Progenitor cell of endocrine pancreas (in vitro differentiated cells): ENCODE measurements around the gene CCDC171. TPM values are rescaled to one million over a fixed set of nuclear protein-coding genes. Genes with fewer than 3 reads are reported as not detected.

Experiments used
- DNase-seq: peaks from one replicate; pipeline ENCODE4 v3.0.0; 2021; ENCODE audit warnings: low spot score; ENCODE audit not compliant: unreplicated experiment
- H3K27ac Mint-ChIP-seq: 2 replicates; pipeline ENCODE4 v1.8.0; 2021; ENCODE audit warnings: mild to moderate bottlenecking, moderate library complexity, mixed read lengths
- H3K27me3 Mint-ChIP-seq: 2 replicates; pipeline ENCODE4 v1.8.0; 2021; ENCODE audit warnings: mixed read lengths
- H3K36me3 Mint-ChIP-seq: 2 replicates; pipeline ENCODE4 v1.8.0; 2022; ENCODE audit warnings: mixed read lengths; ENCODE audit not compliant: insufficient read depth
- H3K4me1 Mint-ChIP-seq: 2 replicates; pipeline ENCODE4 v1.8.0; 2021; ENCODE audit warnings: low read depth, mixed read lengths
- H3K4me3 Mint-ChIP-seq: 2 replicates; pipeline ENCODE4 v1.8.0; 2021; ENCODE audit warnings: low read depth, mild to moderate bottlenecking, moderate library complexity, mixed read lengths
- H3K9me3 Mint-ChIP-seq: 2 replicates; pipeline ENCODE4 v1.8.0; 2021; ENCODE audit warnings: low read depth, mixed read lengths
- total RNA-seq: library from RNA; stranded (reverse); gene quantifications from 2 replicates; pipeline ENCODE4 v1.2.1, GENCODE V29; 2021
- TF ChIP-seq, protein P1 (sequence below): fragments of 200-600 bp; sonication (generic); IDR thresholded peaks from one replicate; pipeline ENCODE4 v1.5.0; 2021; ENCODE audit warnings: antibody characterized with exemption, mild to moderate bottlenecking; ENCODE audit not compliant: unreplicated experiment

Gene CCDC171
- total RNA-seq, 1 donor from 2014 or later: 5.1 TPM

DNA sequence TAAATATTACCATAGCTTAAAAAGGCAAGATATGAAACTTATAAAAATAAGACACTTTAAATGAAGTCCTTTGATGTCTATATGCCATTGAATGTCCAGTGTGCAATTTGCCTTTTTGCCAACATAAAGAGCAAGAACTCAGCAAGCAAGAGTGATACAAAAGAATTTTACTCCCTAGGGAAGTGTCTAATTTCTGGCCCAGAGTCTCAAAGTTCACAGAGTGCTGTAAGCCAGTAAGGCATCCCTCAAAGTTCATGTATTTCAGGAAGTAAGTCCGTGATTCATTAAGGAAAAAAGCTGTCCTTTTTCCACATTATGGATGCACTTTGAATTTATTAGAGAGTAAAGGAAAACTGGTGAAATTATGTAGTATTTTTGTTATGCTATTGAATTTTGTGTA lies 185.2 kb downstream of the CCDC171 start:
- no peak overlapping the region for H3K27ac Mint-ChIP-seq
- H3K36me3 Mint-ChIP-seq: peaks cover 1% of the 10 kb centered on the region
- H3K27me3 Mint-ChIP-seq: no peaks in the 10 kb centered on the region
- no peak overlapping the region for H3K4me3 Mint-ChIP-seq
- DNase-seq: no peak
- peaks cover 1% of the 10 kb centered on the region for H3K4me1 Mint-ChIP-seq
- TF ChIP-seq, protein P1, sequence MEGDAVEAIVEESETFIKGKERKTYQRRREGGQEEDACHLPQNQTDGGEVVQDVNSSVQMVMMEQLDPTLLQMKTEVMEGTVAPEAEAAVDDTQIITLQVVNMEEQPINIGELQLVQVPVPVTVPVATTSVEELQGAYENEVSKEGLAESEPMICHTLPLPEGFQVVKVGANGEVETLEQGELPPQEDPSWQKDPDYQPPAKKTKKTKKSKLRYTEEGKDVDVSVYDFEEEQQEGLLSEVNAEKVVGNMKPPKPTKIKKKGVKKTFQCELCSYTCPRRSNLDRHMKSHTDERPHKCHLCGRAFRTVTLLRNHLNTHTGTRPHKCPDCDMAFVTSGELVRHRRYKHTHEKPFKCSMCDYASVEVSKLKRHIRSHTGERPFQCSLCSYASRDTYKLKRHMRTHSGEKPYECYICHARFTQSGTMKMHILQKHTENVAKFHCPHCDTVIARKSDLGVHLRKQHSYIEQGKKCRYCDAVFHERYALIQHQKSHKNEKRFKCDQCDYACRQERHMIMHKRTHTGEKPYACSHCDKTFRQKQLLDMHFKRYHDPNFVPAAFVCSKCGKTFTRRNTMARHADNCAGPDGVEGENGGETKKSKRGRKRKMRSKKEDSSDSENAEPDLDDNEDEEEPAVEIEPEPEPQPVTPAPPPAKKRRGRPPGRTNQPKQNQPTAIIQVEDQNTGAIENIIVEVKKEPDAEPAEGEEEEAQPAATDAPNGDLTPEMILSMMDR: no peak
- no peaks in the 10 kb centered on the region for H3K9me3 Mint-ChIP-seq

DNA sequence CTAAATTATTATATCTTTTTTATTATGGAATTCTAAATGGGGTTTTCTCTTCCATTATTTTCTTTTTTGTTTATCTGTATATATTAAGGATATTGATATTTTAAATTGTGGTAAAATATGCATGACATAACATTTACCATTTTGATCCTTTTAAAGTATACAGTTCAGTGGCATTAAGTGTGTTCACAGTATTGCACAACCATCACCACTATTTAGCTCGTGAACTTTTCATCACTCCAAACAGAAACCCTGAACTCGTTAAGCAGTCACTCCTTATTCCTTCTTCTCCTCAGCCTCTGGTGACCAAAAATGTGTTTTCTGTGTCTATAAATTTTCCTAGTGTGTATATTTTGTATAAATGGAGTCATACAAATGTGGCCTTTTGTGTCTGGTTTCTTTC lies 188.2 kb downstream of the CCDC171 start:
- peaks cover 1% of the 10 kb centered on the region for H3K36me3 Mint-ChIP-seq
- TF ChIP-seq, protein P1: no peak
- peaks cover 1% of the 10 kb centered on the region for H3K4me1 Mint-ChIP-seq
- no peak overlapping the region for H3K4me3 Mint-ChIP-seq
- no peaks in the 10 kb centered on the region for H3K27me3 Mint-ChIP-seq
- no peak overlapping the region for H3K27ac Mint-ChIP-seq
- DNase-seq: no peak
- H3K9me3 Mint-ChIP-seq: no peaks in the 10 kb centered on the region

DNA sequence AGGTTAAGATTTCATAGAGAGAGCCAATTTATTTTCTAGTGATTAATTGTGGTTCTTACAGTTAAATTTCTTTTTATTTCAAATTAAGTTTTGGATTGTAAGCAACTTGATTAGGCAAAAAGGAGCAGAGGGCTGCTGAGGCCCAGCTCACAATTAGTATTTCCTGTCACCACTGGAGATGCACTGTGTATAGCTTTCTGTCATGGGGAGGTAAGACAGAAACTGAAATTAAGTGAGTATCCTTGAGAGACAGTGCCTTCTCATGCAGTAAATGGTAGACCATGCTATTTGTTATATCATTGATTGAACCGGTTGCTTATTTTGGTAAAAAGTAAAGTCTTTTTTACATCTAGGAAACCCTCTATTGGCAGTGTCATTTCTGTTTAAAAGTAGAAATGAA lies 190.7 kb downstream of the CCDC171 start:
- H3K4me1 Mint-ChIP-seq: no peaks in the 10 kb centered on the region
- peaks cover 6% of the 10 kb centered on the region for H3K36me3 Mint-ChIP-seq
- TF ChIP-seq, protein P1: no peak
- no peaks in the 10 kb centered on the region for H3K9me3 Mint-ChIP-seq
- H3K4me3 Mint-ChIP-seq: no peak overlapping the region
- no peak overlapping the region for H3K27ac Mint-ChIP-seq
- DNase-seq: no peak
- no peaks in the 10 kb centered on the region for H3K27me3 Mint-ChIP-seq

DNA sequence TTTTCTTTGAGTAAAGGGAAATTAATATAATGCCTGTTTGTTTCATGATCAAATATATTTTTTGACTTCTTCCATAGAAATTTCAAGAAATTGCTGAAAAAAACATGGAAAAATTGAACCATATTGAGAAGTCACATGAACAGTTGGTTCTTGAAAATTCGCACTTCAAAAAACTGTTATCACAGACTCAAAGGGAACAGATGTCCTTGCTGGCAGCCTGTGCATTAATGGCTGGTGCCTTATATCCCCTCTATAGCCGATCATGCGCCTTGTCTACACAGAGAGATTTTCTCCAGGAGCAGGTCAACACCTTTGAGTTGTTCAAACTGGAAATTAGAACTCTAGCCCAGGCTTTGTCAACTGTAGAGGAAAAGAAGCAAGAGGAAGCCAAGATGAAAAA lies 191.4 kb downstream of the CCDC171 start:
- TF ChIP-seq, protein P1: no peak
- Mint-ChIP-seq H3K4me3 (no peak overlapping the region), H3K36me3 (peaks cover 6% of the 10 kb centered on the region), H3K4me1 (no peaks in the 10 kb centered on the region), H3K27me3 (no peaks in the 10 kb centered on the region), H3K9me3 (no peaks in the 10 kb centered on the region), H3K27ac (no peak overlapping the region)
- DNase-seq: no peak

DNA sequence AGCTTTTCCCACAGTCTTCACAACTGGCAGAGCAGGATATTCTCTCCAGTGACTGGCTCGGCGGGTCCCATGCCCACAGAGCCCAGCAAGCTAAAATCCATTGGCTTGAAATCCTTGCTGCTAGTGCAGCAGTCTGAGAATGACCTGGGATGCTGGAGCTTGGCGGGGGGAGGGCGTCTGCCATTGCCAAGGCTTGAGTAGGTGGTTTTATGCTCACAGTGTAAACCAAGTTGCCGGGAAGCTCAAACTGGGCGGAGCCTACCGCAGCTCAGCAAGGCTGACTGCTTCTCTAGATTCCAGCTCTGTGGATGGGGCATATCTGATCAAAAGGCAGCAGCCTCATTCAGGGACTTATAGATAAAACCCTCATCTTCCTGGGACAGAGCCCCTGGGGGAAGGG lies 194.1 kb downstream of the CCDC171 start:
- Mint-ChIP-seq H3K27ac (no peak overlapping the region), H3K36me3 (peaks cover 7% of the 10 kb centered on the region)

More for the DNA sequence above, 194.1 kb downstream of the CCDC171 start:
- DNase-seq: no peak
- peaks cover 5% of the 10 kb centered on the region for H3K9me3 Mint-ChIP-seq
- no peaks in the 10 kb centered on the region for H3K27me3 Mint-ChIP-seq
- H3K4me3 Mint-ChIP-seq: no peak overlapping the region
- TF ChIP-seq, protein P1: no peak
- no peaks in the 10 kb centered on the region for H3K4me1 Mint-ChIP-seq
